ENCODE measurements around the gene GSTK1.
"Not testable (repeated sequence)": the region's sequence is repeated elsewhere in the genome, so short reads cannot be mapped to it uniquely, and the experiment has no call there.

Gene GSTK1

GRCh38 chr7:143269251-143269650 is 6.0 kb downstream of the GSTK1 start:
- DNase-seq (ENCODE audit: low read depth, low spot score): no peak

GRCh38 chr7:143271240-143271639 is 8.0 kb downstream of the GSTK1 start:
- DNase-seq (ENCODE audit: low read depth, low spot score): no peak

- no peak for DNase-seq (ENCODE audit: low read depth, low spot score)
Measured at GRCh38 chr7:143272871-143273270, 9.6 kb downstream of the GSTK1 start.

GRCh38 chr7:143279186-143280098 is 16.2 kb downstream of the GSTK1 start:
- no peak for DNase-seq (ENCODE audit: low read depth, low spot score)

GRCh38 chr7:143280160-143280559 is 16.9 kb downstream of the GSTK1 start:
- DNase-seq (ENCODE audit: low read depth, low spot score): no peak

- no peak for DNase-seq (ENCODE audit: low read depth, low spot score)
Measured at GRCh38 chr7:143280566-143280965, 17.3 kb downstream of the GSTK1 start.

- DNase-seq (ENCODE audit: low read depth, low spot score): no peak
Measured at GRCh38 chr7:143281529-143281928, 18.3 kb downstream of the GSTK1 start.

GRCh38 chr7:143282124-143282523 is 18.9 kb downstream of the GSTK1 start:
- no peak for DNase-seq (ENCODE audit: low read depth, low spot score)

GRCh38 chr7:143283381-143283780 is 20.1 kb downstream of the GSTK1 start:
- peak; percentile 63 for DNase-seq (ENCODE audit: low read depth, low spot score)

- peak; percentile 85 for DNase-seq (ENCODE audit: low read depth, low spot score)
Measured at GRCh38 chr7:143284591-143285469, 21.6 kb downstream of the GSTK1 start, which contains the start of gene TMEM139. Gene TMEM139 (plus strand): TSS chr7:143284958. CDS start chr7:143285958, 1,000 bp downstream.

GRCh38 chr7:143285470-143285778 is 22.2 kb downstream of the GSTK1 start:
- DNase-seq (ENCODE audit: low read depth, low spot score): peak; percentile 61

- DNase-seq (ENCODE audit: low read depth, low spot score): no peak
Measured at GRCh38 chr7:143285806-143286521, 22.7 kb downstream of the GSTK1 start.

GRCh38 chr7:143286522-143286890 is 23.3 kb downstream of the GSTK1 start:
- no peak for DNase-seq (ENCODE audit: low read depth, low spot score)

GRCh38 chr7:143287339-143287934 is 24.2 kb downstream of the GSTK1 start:
- DNase-seq (ENCODE audit: low read depth, low spot score): no peak

GRCh38 chr7:143287935-143288826 is 24.9 kb downstream of the GSTK1 start, which contains the start of gene CASP2:
Gene CASP2 (plus strand): TSS chr7:143288351. CDS start chr7:143288456, 105 bp downstream.
- DNase-seq (ENCODE audit: low read depth, low spot score): peak; percentile 98

- DNase-seq (ENCODE audit: low read depth, low spot score): peak; percentile 20
Measured at GRCh38 chr7:143288836-143289235, 25.6 kb downstream of the GSTK1 start.

GRCh38 chr7:143289421-143289820 is 26.2 kb downstream of the GSTK1 start:
- DNase-seq (ENCODE audit: low read depth, low spot score): no peak

- DNase-seq (ENCODE audit: low read depth, low spot score): not testable (repeated sequence)
Measured at GRCh38 chr7:143289888-143290287, 26.6 kb downstream of the GSTK1 start.

- DNase-seq (ENCODE audit: low read depth, low spot score): no peak
Measured at GRCh38 chr7:143290293-143290692, 27.1 kb downstream of the GSTK1 start.

- no peak for DNase-seq (ENCODE audit: low read depth, low spot score)
Measured at GRCh38 chr7:143292876-143293275, 29.6 kb downstream of the GSTK1 start.

Data from ELF-1 (cell line).